H1 (cell line): ENCODE data around the gene DBX1. TPM values are rescaled to one million over a fixed set of nuclear protein-coding genes. Genes with fewer than 3 reads are reported as not detected.

Experiments used
- CBX8 ChIP-seq: fragments of 300-800, 300-1000 bp; sonication (generic); IDR thresholded peaks from 2 replicates; pipeline ENCODE4 v1.7.1; 2016; ENCODE audit warnings: low read depth, low read length, borderline replicate concordance
- PHF8 ChIP-seq: fragments of 200-600 bp; sonication (generic); conservative IDR thresholded peaks from 2 replicates; pipeline ENCODE4 v1.7.1; 2012; ENCODE audit warnings: low read depth, mild to moderate bottlenecking, inconsistent platforms, low read length, moderate library complexity
- SP2 ChIP-seq: IDR thresholded peaks from 2 replicates; pipeline ENCODE4 v1.6.1; 2012; ENCODE audit warnings: mild to moderate bottlenecking, low read length, inconsistent platforms
- SUZ12 ChIP-seq: fragments of 200-600 bp; sonication (generic); IDR thresholded peaks from 2 replicates; pipeline ENCODE4 v1.6.1; 2012; ENCODE audit warnings: mild to moderate bottlenecking, inconsistent platforms, low read length, moderate library complexity, mixed read lengths
- polyA plus RNA-seq, 7 experiments: library from polyadenylated mRNA; depleted of rRNA in 3 of 7; stranded (reverse) in 5 of 7; unstranded in 2 of 7; fragments of >200 nt in 5 of 7; fragments of 200-250 nt in 2 of 7; gene quantifications; 1 replicate in 5 of 7; 2 replicates in 1 of 7; 4 replicates in 1 of 7; pipeline versions ENCODE4 v1.2.1 to v1.2.3, GENCODE V29; 2011 to 2013; ENCODE audit warnings: missing spikeins in 2 of 7, mixed read lengths in 2 of 7
- total RNA-seq: library from RNA; stranded (reverse); fragmentation: NEBNext Ultra II Directional; extraction: Animal tissue kit (Norgen Biotek cat#: 25700); gene quantifications from 2 replicates; pipeline ENCODE4 v1.2.1, GENCODE V29; 2021

Gene DBX1
- total and polyA plus RNA-seq, 2 of the 8 experiments (the other 6 are each of a cell fraction or from before 2014, with no cell fraction given) = not detected

- TF ChIP-seq PHF8 = no peak
- TF ChIP-seq CBX8 = peak; percentile 44; the same call in 1 of the 2 replicates
- TF ChIP-seq SUZ12 = peak; percentile 95
- TF ChIP-seq SP2 = no peak
Observed at GRCh38 chr11:20161230-20161918, 1.1 kb upstream of the DBX1 start (continued).
